ENCODE data around the gene ZFX.
"Not testable (repeated sequence)": the region's sequence is repeated elsewhere in the genome, so short reads cannot be mapped to it uniquely, and the experiment has no call there.

ZFX gene

DNA sequence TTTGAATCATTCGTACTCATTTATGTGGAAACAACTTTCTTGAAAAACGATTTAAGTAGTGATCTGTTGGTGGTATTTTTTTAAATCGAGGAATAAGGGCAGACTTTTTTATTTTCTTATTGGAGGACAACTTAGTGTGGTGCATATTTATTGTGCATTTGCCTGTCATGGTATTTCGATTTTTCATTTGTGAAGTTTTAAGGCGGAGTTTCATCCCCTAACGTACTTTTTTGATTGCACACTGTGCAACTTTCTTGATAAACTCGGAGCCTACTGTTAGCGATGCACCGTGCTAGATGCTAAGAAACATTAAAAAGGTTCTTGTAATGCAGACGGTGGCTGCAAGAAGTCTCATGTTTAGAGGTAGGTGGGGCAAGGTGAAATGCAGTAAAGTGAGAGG is 1.4 kb downstream of the ZFX start:
- in situ Hi-C loops (cut with HindIII; ENCODE audit: low sequenced_read_pairs), result no loop called here
- no peak for TF ChIP-seq CTCF (IDR thresholded peaks at IDR 0.05; ENCODE audit: low read depth, low read length)
- DNase-seq (ENCODE audit: low read depth, low spot score), result no peak
- peak overlapping the region; percentile 95 for H3K4me3 ChIP-seq (ENCODE audit: low read depth, low read length)

- peak overlapping the region; percentile 95 for H3K4me3 ChIP-seq (ENCODE audit: low read depth, low read length)
- TF ChIP-seq CTCF (IDR thresholded peaks at IDR 0.05; ENCODE audit: low read depth, low read length), result no peak
- in situ Hi-C loops (cut with HindIII; ENCODE audit: low sequenced_read_pairs), result no loop called here
- DNase-seq (ENCODE audit: low read depth, low spot score), result no peak
These were observed 2.0 kb downstream of the ZFX start for GRCh38 chrX:24151513-24151912.

GRCh38 chrX:24153178-24153795 is 3.8 kb downstream of the ZFX start:
- TF ChIP-seq CTCF (IDR thresholded peaks at IDR 0.05; ENCODE audit: low read depth, low read length), result no peak

DNA sequence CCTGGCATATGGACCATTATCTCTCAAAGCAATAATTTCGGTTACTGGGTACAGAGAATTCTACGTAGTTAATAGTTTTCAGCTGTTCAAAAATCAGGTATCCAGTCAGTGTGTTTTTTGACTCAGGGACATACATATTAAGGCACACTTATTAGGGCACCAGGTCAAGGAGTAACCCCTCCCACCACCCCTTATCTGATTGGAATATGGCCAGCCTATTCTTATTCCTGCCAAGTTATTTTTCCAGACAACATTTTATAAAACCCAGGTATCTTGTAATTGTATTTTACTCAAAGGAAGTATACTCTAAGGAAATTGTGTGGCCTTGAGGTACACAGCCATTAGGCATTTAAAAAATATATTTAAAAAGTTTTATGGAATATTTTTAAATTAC is 4.3 kb downstream of the ZFX start:
- no peak overlapping the region for H3K4me3 ChIP-seq (ENCODE audit: low read depth, low read length)
- DNase-seq (ENCODE audit: low read depth, low spot score), result no peak
- TF ChIP-seq CTCF (IDR thresholded peaks at IDR 0.05; ENCODE audit: low read depth, low read length), result no peak
- in situ Hi-C loops (cut with HindIII; ENCODE audit: low sequenced_read_pairs), result no loop called here

More at GRCh38 chrX:24153178-24153795, 3.8 kb downstream of the ZFX start:
- no peak overlapping the region for H3K4me3 ChIP-seq (ENCODE audit: low read depth, low read length)
- in situ Hi-C loops (cut with HindIII; ENCODE audit: low sequenced_read_pairs), result no loop called here
- no peak for DNase-seq (ENCODE audit: low read depth, low spot score)

GRCh38 chrX:24154490-24155034 is 5.0 kb downstream of the ZFX start:
- TF ChIP-seq CTCF (IDR thresholded peaks at IDR 0.05; ENCODE audit: low read depth, low read length), result no peak
- no peak for DNase-seq (ENCODE audit: low read depth, low spot score)
- no peak overlapping the region for H3K4me3 ChIP-seq (ENCODE audit: low read depth, low read length)
- in situ Hi-C loops (cut with HindIII; ENCODE audit: low sequenced_read_pairs), result no loop called here

DNA sequence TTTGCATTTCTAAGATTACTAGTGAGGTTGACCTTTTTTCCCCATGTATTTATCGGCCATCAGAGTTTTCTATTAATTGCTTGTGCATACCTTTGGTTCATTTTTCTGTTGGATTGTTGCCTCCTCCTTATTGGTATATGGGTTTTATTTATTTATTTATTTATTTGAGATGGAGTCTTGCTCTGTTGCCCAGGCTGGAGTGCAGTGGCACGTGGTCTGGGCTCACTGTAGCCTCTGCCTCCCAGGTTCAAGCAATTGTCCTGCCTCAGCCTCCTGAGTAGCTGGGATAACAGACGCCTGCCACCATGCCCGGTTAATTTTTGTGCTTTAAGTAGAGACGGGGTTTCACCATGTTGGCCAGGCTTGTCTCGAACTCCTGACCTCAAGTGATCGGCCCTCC is 6.2 kb downstream of the ZFX start:
- H3K4me3 ChIP-seq (ENCODE audit: low read depth, low read length); in situ Hi-C loops (cut with HindIII; ENCODE audit: low sequenced_read_pairs): not testable (repeated sequence)

GRCh38 chrX:24156177-24156576 is 6.6 kb downstream of the ZFX start:
- no peak for DNase-seq (ENCODE audit: low read depth, low spot score)
- in situ Hi-C loops (cut with HindIII; ENCODE audit: low sequenced_read_pairs), result no loop called here
- H3K4me3 ChIP-seq (ENCODE audit: low read depth, low read length), result no peak overlapping the region
- no peak for TF ChIP-seq CTCF (IDR thresholded peaks at IDR 0.05; ENCODE audit: low read depth, low read length)

More for the DNA sequence above, 6.2 kb downstream of the ZFX start:
- DNase-seq (ENCODE audit: low read depth, low spot score), result not testable (repeated sequence)

Measured in astrocyte of the spinal cord (primary cell).